Measurements from ENCODE around the gene C1QL2. TPM values are rescaled to one million over a fixed set of nuclear protein-coding genes. Genes with fewer than 3 reads are reported as not detected.

The C1QL2 gene
- total RNA-seq, 4 donors from 2014 or later: not detected

DNA sequence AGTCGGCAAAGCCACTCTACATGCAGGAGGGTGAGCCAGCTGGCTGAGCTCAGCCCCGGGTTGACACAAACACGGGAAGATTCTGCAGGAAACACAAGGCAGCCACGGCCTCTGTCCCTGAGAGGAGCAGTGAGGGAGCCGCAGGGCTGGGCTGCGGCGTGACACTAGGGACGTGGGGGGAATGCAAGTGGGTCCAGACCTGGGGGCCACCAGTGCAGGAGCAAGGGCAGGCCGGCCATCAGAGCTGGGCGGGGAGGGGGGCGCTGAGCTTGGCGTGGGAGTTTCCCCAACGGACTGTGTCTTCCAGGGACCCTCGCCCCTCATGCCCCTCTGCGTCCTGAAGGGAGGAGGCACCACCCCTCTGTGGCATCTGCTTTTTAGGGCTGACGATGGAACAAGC, 12.0 kb upstream of the C1QL2 start:
- no peaks in the 10 kb centered on the region for H3K9me3 ChIP-seq
- ATAC-seq: no peak
- WGBS, 2 donors (ENCODE audit: low coverage in 1 of 2): 67 to 80% methylated on average over 1 of the region's 16 CpGs
- H3K27ac ChIP-seq: no peak overlapping the region
- H3K36me3 ChIP-seq: no peaks in the 10 kb centered on the region
- H3K4me1 ChIP-seq: no peaks in the 10 kb centered on the region
- peaks cover 27% of the 10 kb centered on the region for H3K27me3 ChIP-seq
- H3K4me3 ChIP-seq: no peak overlapping the region
- TF ChIP-seq POLR2A (IDR thresholded peaks at IDR 0.05) (no peak), CTCF (IDR thresholded peaks at IDR 0.05) (no peak), POLR2AphosphoS5 (IDR thresholded peaks at IDR 0.05) (no peak), EP300 (IDR thresholded peaks at IDR 0.05) (no peak)

GRCh38 chr2:119169717-119170116, 11.2 kb upstream of the C1QL2 start:
- Histone ChIP-seq H3K4me1 (no peaks in the 10 kb centered on the region), H3K27me3 (peaks cover 32% of the 10 kb centered on the region), H3K4me3 (no peak overlapping the region), H3K27ac (no peak overlapping the region), H3K36me3 (no peaks in the 10 kb centered on the region), H3K9me3 (no peaks in the 10 kb centered on the region)
- no peak for TF ChIP-seq POLR2AphosphoS5 (IDR thresholded peaks at IDR 0.05)
- TF ChIP-seq EP300 (IDR thresholded peaks at IDR 0.05): no peak
- no peak for TF ChIP-seq POLR2A (IDR thresholded peaks at IDR 0.05)
- TF ChIP-seq CTCF (IDR thresholded peaks at IDR 0.05): no peak
- ATAC-seq: no peak
- 78% methylated on average over 5 of the region's 10 CpGs; no CpG with 5 or more reads in 1 of the 2 donors for WGBS, 2 donors (ENCODE audit: low coverage in 1 of 2)

DNA sequence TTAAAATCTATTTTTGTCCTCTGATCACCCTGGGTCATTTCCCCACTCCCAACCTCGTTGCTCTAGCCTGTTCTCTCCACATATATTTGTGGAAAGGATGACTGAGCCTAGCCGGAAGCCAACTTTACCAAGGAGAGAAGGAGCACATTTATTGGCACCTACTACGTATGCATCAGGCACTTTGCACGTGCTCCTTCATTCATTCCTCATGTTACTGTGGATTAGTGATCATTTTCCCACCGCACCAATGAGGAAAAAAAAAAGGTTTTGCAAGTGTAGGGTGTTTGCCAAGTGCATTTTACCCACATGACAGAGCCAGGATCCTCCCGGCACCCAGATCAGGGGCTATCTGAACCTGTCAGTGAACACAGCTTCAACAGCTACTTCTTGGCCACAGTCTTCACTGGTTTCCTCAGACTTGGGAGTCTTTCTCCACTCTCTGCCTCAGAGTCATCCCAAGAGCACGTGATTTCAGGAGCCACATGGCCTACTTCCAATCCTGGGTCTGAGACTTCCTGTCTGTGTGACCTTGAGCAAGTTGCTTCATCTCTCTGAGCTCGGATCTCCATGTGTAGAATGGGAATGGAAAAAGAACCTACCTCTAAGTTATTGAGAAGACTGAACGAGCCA, 1.9 kb upstream of the C1QL2 start:
- no peak for TF ChIP-seq CTCF (IDR thresholded peaks at IDR 0.05)
- no peak for TF ChIP-seq POLR2AphosphoS5 (IDR thresholded peaks at IDR 0.05)
- TF ChIP-seq EP300 (IDR thresholded peaks at IDR 0.05): no peak
- TF ChIP-seq POLR2A (IDR thresholded peaks at IDR 0.05): no peak
- H3K36me3 ChIP-seq: no peaks in the 10 kb centered on the region
- H3K27ac ChIP-seq: no peak overlapping the region
- H3K4me1 ChIP-seq: peaks cover 0 to 30% (median 0%) of the 10 kb centered on the region in 3 donors
- no peaks in the 10 kb centered on the region for H3K9me3 ChIP-seq
- peaks cover 85% of the 10 kb centered on the region for H3K27me3 ChIP-seq
- 56 to 65% methylated on average over 6 to 7 of the region's 9 CpGs for WGBS, 2 donors (ENCODE audit: low coverage in 1 of 2)
- no peak overlapping the region for H3K4me3 ChIP-seq
- no peak for ATAC-seq

GRCh38 chr2:119157850-119158511, 570 bp downstream of the C1QL2 start:
- TF ChIP-seq CTCF (IDR thresholded peaks at IDR 0.05): no peak
- TF ChIP-seq POLR2A (IDR thresholded peaks at IDR 0.05): no peak
- no peak for TF ChIP-seq POLR2AphosphoS5 (IDR thresholded peaks at IDR 0.05)
- no peak for TF ChIP-seq EP300 (IDR thresholded peaks at IDR 0.05)
- WGBS, 2 donors (ENCODE audit: low coverage in 1 of 2): no CpG with 5 or more reads among the region's 78 CpGs
- Histone ChIP-seq H3K36me3 (no peaks in the 10 kb centered on the region), H3K9me3 (no peaks in the 10 kb centered on the region), H3K27me3 (peaks cover 97% of the 10 kb centered on the region), H3K4me3 (no peak overlapping the region), H3K4me1 (peaks cover 0 to 30% (median 0%) of the 10 kb centered on the region in 3 donors), H3K27ac (no peak overlapping the region)
- no peak for ATAC-seq

Data from gastroesophageal sphincter (tissue), 4 donors.